Measurements from ENCODE around the gene FAM120AOS.

- TF ChIP-seq CTCF (conservative IDR thresholded peaks at IDR 0.05) (no peak), EZH2 (IDR thresholded peaks at IDR 0.05; ENCODE audit: low read depth) (no peak)
Measured at GRCh38 chr9:93488244-93488643, 34.9 kb upstream of the FAM120AOS start.
